T47D (cell line): ENCODE measurements around the gene ITGAX.

Experiments used
- DNase-seq, 2 experiments: peaks; one replicate each; pipeline versions ENCODE4 v3.0.0 to v3.0.0-alpha.2; 2011 to 2012; ENCODE audit warnings: low read depth in 1 of 2, low spot score in 1 of 2
- JUND ChIP-seq: IDR thresholded peaks from 2 replicates; pipeline ENCODE4 v1.6.1; 2012; ENCODE audit warnings: low read depth
- in situ Hi-C: cut with HindIII; loops from 2 replicates; pipeline ENCODE4 v1.10.0; 2016; ENCODE audit warnings: low sequenced_read_pairs, low pct_unique_long_range_greater_than_20kb

ITGAX gene

GRCh38 chr16:31352376-31353115 lies 2.4 kb upstream of the ITGAX start:
- DNase-seq, result no peak
- in situ Hi-C loops, result no loop called here
- no peak for TF ChIP-seq JUND

GRCh38 chr16:31355431-31356100 lies 590 bp downstream of the ITGAX start:
- no peak for TF ChIP-seq JUND
- in situ Hi-C loops, result no loop called here
- DNase-seq, result no peak

- TF ChIP-seq JUND, result no peak
- in situ Hi-C loops, result no loop called here
- DNase-seq, result no peak
Observed at GRCh38 chr16:31356566-31357323, 1.8 kb downstream of the ITGAX start.

- in situ Hi-C loops, result no loop called here
- no peak for TF ChIP-seq JUND
- no peak for DNase-seq
Observed at GRCh38 chr16:31357324-31358109, 2.5 kb downstream of the ITGAX start.

GRCh38 chr16:31360251-31360650 lies 5.3 kb downstream of the ITGAX start:
- TF ChIP-seq JUND, result no peak
- DNase-seq, result no peak
- in situ Hi-C loops, result no loop called here

- DNase-seq, result no peak
- in situ Hi-C loops, result no loop called here
- TF ChIP-seq JUND, result no peak
Observed at GRCh38 chr16:31361201-31362110, 6.5 kb downstream of the ITGAX start.

- in situ Hi-C loops, result no loop called here
- TF ChIP-seq JUND, result no peak
Observed at GRCh38 chr16:31362476-31363405, 7.8 kb downstream of the ITGAX start.

GRCh38 chr16:31363721-31364120 lies 8.7 kb downstream of the ITGAX start:
- DNase-seq, result no peak
- in situ Hi-C loops, result no loop called here

More at GRCh38 chr16:31362476-31363405, 7.8 kb downstream of the ITGAX start:
- no peak for DNase-seq

GRCh38 chr16:31364421-31364820 lies 9.4 kb downstream of the ITGAX start:
- no peak for TF ChIP-seq JUND
- DNase-seq, result no peak
- in situ Hi-C loops, result no loop called here

More at GRCh38 chr16:31363721-31364120, 8.7 kb downstream of the ITGAX start:
- no peak for TF ChIP-seq JUND

- TF ChIP-seq JUND, result no peak
Observed at GRCh38 chr16:31365131-31365865, 10.3 kb downstream of the ITGAX start.

More at GRCh38 chr16:31365131-31365865, 10.3 kb downstream of the ITGAX start:
- in situ Hi-C loops, result no loop called here
- no peak for DNase-seq
